HG02588 (cell line): ENCODE data around the gene TAGLN3.

Experiments
- ATAC-seq: cut with Tn5 transposase; IDR thresholded peaks from one replicate; pipeline ENCODE4 v1.9.1; 2021; ENCODE audit warnings: mild to moderate bottlenecking, moderate library complexity; ENCODE audit not compliant: unreplicated experiment

TAGLN3 gene

DNA sequence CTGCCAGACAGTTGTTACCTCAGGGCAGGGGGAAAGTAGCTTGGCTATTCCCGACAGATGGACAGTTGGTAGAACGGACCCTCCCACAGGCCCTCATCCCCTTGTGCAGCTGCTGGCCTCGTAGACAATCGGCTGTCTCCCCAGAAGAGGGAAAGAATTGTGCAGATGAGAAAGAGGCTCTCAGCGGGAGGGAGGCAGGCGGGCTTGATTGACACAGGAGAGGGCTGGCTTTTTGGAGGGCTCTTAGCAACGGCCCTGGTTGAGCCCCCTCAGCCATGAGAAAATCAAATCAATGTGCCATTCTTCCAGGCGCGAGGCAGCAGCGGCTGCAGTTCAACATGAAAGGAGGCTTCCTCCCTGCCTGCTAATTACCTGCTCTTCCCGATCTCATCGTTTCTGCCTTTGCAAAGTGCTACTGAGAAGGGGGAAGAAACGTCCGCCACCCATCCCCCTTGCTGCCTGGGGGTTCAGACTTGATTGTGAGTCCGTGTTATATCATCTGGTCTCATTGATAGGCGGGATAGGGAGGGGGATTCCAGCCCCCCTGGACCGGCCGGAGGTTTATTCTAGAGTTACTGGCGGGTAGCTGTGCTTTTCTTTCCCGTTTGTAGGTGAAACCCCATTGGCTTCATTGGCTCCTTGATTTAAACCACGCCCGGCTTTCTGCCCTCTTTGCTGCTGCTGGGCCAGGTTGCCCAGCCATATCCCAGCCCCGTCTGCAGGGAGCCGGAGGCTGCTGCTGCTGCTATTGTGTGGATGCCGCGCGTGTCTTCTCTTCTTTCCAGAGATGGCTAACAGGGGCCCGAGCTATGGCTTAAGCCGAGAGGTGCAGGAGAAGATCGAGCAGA, at the start of gene TAGLN3:
Gene TAGLN3 (plus strand): TSS at position 287 of the 848 bp plus-strand sequence. CDS start 501 bp downstream, at position 788.
- peak; percentile 56 for ATAC-seq

DNA sequence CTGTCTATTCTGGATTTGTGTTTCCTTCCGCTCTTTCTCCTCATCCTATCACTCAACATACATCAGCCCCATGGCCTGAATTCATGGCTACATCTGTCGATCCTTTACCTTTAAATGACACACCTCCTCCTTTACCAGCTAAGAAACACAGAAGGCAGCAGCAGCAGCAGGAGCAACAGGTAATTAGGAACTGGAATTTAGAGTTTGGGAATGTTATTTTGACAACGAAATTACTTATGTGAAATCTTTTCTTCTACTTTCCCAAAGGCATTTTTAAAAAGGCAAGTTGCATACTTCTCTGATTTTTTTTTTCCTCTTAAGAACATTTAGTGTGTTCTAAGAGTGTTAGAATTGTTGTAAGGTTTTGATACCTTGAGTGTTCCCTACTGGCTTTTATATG, 49.0 kb upstream of the TAGLN3 start:
- ATAC-seq = no peak

DNA sequence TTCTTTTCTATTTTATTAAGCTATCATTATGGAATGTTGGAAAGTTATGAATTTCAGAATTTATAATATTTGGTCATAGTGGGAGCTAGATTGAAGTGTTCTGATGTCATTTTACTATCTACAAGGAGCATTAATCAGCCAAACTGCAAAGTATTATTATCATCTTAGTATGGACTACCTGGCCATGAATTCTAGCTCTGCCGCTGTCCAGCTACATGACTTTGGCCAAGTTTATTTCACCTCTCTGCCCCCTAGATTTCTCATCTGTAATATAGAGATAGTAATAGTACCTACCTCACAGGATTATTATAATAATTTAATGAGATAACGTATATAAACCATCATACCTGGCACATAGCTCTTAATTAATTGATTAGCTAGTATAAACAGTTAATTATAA, 47.7 kb upstream of the TAGLN3 start:
- ATAC-seq = no peak

DNA sequence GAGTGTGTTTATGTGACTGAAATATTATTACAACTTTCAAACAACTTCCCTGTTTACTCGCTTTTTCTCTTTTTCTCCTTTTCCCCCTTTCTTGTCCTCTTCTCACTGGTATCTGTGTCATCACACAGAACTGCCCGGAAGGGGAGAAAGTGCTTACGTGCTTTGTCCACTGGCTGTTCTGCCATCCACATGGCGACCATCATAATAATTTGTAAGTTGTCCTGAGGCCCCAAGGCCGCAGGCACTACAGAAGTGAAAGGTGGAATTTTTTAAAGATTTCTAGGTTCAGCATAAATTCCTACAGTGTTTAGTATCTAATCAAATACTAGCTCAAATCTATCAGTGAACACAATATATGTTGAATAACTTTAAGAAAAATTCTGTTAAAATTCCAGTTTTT, 46.6 kb upstream of the TAGLN3 start:
- ATAC-seq = no peak

DNA sequence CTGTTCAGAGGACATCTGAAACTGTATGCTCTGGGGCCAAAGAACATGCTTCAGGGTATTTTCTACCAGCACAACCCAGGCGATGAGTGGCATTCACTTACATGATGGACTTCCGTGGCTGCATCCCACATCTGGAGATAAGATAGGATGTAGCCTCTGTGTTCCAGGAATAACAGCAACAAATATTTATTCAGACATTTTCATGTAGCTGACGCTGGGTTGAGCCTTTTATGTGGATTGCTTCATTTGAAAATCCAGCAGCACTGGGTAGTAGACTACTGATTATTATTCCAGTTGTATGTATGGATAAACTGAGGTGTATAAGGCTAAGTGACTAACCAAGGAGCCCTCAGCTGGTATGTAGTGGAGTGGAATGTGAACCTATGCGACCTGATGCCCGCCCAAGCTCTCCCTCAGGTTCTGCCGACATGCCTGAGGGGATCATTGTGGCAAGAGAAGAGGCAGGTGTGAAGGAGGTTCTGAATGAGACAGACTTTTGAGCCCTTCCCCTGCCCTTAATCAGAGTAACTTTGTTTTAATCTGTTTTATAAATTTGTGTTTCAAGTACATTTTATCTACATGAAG, 45.8 kb upstream of the TAGLN3 start:
- no peak for ATAC-seq

DNA sequence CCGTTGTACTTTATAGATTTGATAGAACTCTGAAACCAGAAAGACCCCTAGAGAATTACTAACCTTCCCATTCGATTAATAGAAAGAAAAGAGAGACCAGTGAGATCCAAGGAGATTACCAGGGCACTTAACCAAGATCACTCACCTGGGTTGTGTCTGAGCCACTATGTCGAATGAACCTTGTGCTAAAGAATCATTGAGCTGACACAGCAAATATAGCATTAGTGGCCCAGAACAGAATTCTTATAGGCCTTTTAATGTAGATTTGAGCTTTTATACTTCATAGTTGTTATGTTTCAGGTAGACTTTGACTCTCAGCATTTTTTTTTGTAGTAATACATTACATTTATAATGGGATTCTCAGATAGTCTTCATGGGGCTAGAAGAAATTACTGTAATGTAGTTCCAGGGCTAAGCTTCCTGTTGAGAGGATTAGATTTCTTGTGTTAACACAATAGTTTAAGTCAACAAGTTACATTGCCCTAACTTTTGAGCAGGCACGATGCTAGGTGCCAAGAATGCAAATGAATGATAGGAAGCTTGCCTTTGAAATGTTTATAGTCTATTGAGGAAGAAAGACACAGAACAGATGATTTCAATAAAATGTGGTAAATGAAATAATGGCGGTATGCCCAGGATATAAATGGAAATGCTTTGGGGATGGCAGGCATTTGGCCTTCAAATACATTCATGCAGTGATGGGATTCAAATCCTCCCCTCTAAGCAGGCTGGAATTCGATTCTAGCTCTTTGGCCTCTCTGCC, 44.3 kb upstream of the TAGLN3 start:
- ATAC-seq = no peak

DNA sequence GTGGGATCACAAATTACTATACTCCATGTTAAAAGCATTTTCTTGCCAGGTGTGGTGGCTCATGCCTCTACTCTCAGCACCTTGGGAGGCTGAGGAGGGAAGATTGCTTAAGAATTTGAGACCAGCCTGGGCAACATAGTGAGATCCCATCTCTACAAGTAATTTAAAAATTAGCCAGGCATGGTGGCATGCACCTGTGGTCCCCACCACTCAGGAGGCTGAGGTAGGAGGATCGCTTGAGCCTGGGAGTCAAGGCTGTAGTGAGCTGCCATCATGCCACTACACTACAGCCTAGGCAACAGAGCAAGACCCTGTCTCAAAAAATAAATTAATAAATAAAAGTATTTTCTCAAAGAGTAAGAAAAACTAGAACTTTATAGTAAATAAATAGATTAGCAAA, 42.8 kb upstream of the TAGLN3 start:
- ATAC-seq = no peak

DNA sequence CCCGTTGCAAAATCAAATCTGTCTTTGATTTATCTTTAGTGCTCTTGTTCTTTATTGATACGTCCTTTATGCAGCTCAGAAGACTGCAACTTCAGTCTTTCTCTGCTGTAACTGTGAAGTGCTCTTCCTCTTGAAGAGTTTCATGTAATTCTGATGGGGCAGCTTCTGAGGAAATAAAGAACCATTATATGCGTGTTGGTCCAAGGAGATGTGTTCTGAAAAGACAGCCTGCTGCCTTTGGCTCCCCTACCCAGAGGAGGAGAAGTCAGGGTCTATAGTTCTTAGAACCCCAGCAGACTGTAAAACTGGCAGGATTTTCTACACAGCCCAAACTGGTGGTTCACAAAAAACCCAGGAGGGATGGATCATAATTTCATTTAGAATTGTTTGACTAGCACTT, 42.3 kb upstream of the TAGLN3 start:
- ATAC-seq = no peak

DNA sequence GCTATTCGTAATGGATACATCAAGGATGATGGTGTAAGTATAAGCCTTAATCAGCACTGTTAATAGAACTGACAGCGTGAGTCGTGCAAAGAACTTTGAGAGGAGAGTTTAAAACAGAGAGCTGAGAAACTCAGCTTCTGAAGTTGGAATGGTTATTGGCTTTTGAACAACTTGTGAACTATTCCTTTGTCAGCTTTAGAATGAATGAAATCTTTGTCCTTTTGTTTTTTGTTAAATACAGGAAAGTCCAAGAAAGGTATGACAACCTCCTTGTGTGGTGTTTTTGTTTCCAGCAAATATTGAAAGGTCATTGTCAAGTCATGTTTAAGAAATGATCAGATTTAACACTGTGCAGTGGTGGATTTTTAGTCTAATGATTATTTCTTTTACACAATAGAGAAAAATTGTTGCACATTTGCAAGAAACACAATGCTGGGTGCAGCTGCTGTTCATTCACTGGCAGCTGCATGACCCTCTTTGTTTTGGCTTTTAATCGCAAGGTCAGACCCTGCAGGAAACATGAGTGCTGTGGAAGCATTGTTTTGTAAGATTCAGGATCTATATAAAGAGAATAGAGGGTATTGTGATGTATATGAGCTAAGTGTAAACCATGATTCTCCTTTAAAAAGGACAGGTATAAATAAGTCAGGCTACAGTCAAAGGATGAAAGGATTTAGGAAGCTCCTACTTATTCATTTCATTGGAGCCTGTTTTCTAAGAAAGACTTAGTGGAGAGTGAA, 41.6 kb upstream of the TAGLN3 start:
- no peak for ATAC-seq

DNA sequence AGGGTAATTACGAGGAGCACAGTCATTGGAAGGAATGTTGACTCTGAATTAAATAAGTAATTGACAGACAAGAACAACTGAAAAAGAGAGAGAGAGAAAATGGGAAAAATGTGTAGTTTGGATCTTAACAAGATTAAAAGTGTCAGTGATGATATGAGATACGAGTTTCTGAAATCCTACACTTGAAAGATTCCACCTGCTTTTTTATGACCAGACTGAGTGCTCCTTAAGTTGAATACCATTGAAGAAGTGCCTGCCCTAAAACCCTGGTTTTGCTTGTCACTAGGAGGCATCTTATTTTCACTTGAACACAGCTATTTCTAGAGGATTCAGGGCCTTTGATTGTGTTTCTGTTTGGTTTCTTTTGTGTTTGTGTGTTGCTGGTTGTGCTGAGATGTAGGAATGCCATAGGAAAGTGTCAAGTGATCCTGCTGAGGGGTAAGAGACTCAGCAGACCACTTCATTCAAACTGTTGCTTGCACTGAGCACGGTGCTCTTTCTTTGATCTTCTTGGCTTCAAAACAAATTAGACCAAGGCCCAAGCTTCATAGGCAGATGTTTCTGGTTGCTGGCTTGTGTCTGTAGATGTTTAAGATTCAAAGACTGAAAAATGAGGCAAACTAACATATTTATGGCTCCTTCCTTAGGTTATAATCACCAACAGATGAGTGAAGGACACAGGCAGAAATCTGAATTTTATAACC, 37.1 kb upstream of the TAGLN3 start:
- no peak for ATAC-seq

DNA sequence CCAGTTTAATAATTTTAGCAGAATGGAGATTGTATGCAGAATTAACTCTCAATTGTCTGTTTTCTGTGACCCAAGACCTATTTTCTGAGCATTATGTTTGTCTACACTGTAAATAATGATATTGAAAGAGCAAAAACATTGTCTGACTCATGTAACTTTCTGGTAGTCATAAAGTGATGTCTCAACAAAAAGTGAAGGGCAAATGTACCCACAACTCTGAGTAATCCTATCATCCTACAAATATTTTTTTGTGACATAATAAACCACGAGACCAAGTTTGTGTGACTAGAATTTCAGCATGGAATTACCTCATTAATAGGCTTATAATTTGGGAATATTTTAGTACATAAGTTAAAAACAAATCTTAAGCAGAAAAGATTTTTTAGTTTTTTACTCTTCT, 35.3 kb upstream of the TAGLN3 start:
- ATAC-seq = no peak

DNA sequence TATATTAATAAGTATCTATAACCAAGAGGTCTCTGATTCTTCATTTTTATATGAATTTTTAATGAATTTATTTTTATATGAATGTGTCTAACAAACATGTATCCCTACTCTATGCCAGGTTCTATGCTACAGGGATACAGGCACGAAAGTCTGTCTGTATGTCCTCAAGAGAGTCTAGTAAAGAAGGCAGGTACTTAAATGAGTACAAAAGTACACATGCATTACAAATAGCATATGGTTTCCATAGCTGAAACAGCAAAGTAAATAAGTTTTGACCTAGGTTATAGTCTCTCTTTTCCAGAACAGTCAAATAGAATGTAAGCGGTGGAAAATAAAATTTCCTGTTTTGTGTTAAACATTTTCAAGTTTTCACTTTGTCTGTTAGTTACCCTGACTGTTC, 33.2 kb upstream of the TAGLN3 start:
- no peak for ATAC-seq

DNA sequence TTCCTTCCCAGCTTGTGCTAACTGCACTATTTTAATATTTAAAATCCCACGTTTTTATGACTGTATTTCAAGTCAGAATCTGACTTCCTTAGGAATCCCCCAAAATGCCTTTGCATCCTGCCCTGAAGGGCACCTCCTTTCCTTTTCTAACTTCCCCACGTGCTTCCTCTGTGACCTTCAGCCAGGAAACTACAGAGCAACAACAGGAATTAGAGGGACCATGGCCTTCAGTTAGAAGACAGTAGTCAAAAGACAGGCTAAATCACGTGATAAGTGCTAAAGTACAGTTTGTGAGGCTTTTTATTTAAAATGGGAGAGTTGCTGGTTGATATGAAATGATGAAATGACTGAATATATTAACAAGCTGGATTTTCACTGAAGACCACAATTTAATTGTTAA, 31.7 kb upstream of the TAGLN3 start:
- ATAC-seq = no peak

DNA sequence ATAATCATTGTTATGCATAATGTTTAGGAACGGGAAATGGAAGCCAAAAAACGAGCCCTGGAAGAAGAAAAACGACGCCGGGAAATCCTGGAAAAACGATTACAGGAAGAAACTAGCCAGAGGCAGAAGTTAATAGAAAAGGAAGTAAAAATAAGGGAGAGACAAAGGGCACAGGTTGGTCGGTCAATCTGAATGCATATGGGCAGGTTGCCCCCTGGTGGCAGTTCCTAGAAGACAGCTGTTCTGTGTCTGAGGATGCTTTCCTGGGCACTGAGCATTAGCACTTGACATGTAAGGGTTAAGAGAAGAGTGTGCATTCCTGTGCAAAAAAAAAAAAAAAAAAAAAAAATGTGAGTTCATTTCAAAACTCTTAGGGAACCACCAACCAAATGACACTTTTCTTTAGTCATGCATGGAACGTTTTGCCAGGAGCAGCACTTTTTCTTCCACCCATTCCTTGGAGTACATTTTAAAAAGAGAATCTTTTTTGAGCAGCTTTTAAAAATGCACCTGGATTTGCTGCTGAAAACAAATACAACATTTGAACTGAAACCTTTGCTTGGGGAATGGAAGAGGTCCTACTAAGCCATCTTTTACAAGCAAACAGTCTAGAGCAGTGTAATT, 31.0 kb upstream of the TAGLN3 start:
- peak; percentile 93 for ATAC-seq

DNA sequence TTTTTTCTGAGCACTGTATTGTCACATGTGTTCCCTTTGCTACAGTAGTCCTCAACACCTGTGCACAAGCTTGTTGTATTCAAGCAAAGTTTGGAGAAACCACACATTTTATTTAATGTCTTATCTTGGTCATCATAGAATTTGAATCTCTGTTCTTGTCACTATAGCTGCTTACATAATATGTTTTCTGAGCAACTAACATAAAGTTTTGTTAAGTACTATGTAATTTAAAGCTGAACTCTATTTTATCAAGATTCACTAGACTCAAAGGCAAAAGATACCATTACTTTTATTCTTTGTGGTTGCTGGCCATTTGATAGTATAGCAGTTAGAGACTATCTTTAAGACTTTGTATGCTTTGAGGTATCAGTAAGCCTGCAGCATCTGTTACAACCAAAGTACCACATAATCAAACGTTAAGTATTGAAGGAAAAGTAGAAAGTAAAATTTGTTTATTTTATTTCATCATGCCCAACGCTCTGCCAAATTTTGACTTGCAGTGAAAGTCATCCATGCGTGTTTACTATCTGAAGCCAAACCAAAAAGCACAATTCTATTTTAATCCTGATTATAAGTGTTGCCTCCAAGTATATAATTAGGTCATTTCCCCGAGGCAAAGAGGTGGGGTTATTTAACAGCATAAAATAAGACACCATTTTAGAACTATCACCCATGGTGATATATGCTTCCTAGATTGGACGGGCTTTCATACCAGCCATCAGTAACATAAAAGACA, 30.2 kb upstream of the TAGLN3 start:
- ATAC-seq = no peak

DNA sequence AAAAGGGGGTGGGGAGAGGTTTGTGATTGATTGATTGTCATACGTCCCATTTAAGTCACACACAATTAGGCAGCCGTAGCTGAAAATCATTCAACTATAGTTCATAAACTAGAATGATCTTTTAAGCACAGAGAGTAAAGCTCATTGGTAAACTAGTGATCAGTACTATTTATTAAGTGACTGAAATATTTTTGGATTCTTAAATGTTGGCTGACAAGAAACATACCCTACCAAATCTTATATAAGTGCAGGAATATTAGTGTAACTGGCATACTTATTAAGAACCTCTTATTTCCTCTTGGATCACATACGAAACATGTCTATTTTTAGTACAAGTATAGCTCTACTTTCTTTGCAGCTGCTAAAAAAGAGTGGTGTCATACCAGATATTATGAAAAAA, 28.3 kb upstream of the TAGLN3 start:
- ATAC-seq = no peak

DNA sequence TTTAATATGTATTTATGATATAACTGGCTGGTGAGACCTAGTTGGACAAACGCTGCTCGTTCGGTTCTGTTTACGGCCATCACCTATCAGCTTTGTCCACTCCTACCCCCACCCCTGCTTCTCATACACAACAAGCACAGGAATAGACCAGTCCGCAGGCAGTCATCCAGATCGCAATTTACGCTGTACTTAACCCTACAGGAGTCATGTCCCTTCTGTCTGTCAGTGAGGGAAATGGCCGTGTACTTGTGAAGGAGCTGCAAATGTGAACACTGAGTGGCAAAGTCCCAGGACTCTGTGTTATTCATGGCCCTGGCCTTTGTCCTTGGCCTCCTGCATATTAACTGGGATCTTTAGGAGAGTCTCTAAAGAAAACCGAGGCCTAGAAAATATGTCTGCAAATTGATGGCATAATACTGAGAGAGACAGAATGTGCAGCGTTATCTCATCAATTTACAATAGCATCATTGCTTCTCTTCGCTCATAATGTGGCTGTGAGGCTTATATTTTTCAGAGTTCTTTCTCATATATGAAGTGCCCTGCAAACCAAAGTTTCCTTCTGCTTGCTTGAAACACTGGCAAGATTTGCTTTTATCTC, 27.1 kb upstream of the TAGLN3 start:
- no peak for ATAC-seq

DNA sequence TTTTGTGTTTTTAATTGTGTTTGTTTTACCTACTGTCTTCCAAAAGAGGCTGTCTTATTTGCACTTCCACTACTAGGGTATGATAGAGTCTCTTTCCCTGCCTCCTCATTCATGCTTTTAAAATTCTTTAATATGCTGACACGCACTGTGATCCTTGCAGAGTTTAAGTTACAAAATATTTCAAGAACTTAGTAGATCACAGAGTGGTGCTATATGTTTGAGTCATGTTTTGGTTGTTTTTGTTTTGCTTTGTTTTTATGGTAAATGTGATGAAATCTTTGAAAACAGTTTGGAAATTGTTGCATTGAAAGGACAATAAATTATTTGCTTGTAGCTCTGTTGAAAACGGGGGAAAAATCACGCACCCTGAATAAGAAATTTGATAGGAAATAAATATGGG, 25.8 kb upstream of the TAGLN3 start:
- ATAC-seq = no peak

DNA sequence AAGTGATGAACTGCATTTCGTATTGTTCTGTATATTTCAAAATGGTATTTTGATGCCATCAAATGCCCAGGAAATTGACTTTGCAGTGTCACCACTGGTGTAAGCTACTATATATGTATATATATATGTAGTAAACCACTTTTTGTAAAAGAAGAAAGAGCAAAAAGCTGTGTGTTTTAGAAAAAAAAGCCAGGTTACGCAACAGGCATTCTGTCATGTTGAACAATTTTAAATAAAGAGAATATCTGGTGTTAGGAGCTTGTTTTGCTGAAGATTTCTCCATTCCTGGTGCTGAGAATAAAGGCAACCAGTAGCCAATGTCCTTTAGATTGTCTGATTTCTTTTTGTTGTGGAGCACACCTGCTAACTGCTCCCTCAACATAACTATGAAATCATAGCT, 23.6 kb upstream of the TAGLN3 start:
- ATAC-seq = no peak
